GM18858 (cell line): ENCODE measurements around the gene FN3KRP.

Source experiments
- ATAC-seq: cut with Tn5 transposase; IDR thresholded peaks from one replicate; pipeline ENCODE4 v1.9.1; 2021; ENCODE audit not compliant: unreplicated experiment

Gene FN3KRP

DNA sequence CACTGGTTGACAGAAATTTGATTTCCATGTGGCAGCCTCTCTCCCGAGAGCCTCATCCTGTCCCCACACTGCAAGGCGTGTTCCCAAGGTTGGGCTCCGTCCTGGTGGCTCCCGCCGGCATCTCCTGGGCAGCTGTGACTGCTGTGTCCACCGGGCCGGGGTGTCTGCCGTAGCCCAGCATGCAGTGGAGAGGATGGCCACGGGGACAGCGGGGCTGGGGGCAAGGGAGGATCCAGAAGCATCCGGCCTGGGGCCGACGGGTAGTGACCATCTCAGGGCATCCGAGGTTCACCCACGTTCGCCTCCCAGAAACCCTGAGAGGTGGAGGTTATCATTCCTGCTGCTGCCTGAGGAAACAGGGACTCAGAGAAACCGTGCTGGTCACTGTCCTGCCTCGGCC lies 10.8 kb upstream of the FN3KRP start:
- ATAC-seq: no peak

- no peak for ATAC-seq
Observed at GRCh38 chr17:82709024-82709675, 7.4 kb upstream of the FN3KRP start.

- ATAC-seq: no peak
Observed at GRCh38 chr17:82709676-82710498, 6.6 kb upstream of the FN3KRP start.

DNA sequence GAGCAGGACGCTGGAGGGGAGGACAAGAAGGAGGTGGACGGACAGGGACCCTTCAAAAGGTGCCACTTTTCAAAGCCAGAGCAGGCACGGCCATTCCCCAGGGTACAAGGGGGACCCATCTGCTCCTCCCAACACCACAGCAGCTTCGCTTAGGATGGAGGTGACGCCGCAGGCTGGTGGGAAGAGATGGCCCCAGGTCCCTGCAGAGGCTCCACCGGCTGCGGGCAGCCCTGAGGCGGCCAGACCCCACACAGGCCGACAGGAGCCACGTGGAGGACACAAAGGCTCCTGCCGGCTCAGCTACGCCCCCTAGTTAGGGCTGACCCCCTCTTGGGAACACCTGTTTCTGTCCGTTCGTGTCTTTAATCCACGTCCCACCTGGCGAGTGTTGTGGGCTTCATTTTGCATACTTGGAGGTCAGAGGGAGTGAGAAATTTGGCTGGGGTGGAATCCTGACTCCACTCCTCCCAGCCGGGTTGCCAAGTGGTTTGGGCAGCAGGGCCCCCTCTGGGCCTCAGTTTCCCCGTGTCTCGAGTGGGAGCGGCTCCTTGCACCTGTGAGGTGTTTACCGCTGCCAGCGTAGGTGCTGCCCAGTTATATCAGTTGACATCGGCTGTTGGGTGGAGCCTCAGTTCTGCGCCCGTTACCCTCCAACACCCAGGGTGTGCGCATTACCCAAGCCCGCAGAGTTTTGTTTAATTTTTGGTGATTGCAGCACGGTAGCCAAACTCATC lies 5.8 kb upstream of the FN3KRP start:
- no peak for ATAC-seq

- ATAC-seq: no peak
Observed at GRCh38 chr17:82713071-82713723, 3.3 kb upstream of the FN3KRP start.

DNA sequence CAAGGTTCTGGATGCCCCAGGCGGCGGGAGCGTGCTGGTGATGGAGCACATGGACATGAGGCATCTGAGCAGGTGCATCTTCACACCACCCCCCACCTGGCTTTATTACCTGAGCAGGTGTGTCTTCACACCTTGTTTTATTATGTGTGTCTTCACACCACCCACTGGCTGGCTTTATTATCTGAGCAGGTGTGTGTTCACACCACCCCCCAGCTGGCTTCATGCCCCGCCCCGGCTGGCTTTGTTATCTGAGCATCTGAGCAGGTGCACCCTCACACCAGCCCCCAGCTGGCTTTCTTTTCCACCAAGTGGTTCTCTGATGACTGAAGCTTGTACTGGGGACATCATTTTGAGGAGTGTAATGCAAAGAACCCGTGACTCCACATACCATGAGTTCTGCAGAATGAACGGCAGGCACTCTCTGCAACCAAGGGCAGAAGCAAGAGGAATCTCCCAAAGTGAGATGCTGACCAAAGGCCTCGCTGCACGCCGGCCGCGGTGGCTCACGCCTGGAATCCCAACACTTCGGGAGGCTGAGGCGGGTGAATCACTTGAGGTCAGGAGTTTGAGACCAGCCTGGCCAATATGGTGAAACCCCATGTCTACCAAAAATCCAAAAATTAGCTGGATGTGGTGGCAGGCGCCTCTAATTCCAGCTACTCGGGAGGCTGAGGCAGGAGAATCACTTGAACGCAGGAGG lies 2.6 kb downstream of the FN3KRP start:
- ATAC-seq: no peak

- no peak for ATAC-seq
Observed at GRCh38 chr17:82720204-82720603, 3.7 kb downstream of the FN3KRP start.

DNA sequence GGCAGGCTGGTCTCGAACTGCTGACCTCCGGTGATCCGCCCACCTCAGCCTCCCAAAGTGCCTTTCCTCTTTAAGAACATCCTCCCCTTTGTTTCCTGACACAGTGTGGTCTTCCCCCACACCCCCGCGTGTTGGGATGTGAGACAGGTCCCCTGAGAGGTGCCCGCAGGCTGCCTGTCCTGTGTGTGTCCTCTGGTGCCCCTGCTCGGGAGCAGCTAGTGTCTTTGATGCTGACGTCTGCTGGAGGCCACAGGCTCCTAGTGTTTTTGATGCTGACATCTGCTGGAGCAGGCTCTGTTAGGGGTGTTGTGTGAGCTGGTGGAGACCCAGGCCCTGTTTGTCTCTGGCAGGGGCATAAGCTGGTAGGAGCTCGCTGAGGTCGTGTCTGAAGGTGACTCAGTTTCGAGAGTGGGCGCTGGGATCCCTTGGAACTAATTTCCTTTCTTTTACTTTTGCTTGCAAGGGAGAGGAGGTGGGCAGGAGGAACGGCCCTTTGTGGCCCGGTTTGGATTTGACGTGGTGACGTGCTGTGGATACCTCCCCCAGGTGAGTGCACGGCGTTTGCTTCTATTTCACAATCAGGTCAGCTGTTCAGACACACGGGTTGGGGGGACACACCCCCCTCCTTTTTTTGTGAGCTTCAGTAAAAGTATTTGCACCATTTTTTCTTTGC lies 6.0 kb downstream of the FN3KRP start:
- no peak for ATAC-seq

GRCh38 chr17:82723169-82723807 lies 6.8 kb downstream of the FN3KRP start:
- ATAC-seq: no peak

DNA sequence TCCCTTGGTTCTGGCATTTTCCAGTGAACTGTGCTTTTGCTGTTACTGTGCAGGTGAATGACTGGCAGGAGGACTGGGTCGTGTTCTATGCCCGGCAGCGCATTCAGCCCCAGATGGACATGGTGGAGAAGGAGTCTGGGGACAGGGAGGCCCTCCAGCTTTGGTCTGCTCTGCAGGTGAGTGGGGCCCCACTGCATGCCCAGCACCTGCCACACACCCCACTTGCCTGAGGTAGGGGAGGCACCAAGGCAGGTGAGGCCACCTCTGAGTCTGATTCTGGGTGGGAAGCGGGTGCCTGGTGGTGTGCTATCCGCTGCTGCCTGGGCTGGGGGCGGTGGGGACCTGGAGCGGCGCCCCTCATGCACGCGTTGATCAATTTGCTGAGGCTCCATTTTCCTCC lies 9.9 kb downstream of the FN3KRP start:
- no peak for ATAC-seq

GRCh38 chr17:82729479-82730260 lies 13.2 kb downstream of the FN3KRP start:
- ATAC-seq: no peak

DNA sequence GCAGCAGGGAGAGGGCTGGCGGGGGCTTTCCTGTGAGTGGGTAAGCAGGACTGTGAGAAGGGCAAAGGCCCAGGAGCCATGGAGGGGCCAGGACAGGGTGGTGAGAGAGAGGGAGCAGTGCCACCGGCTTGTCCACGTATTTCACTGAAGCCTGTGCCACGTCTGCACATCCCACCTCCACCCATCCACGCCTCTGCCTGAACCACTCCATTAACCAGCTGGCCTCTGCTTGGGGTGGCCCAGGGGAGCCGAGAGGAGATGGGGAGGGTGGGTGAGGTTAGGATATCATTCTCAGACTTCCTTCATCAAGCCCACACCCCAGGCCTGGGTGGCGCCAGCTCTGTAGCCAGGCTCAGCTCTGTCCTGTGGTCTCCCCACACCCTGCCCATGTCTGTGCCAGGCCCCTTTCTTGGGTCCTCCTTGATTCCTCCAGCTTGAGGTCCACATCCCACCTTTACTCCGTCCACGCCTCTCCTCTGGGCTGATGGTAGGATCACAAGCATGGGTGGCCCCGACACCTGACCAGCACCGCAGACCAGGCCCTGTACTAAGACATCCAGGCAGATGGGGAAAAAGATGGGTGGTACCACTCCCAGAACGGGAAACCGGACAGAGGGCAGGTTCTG lies 15.7 kb downstream of the FN3KRP start:
- ATAC-seq: no peak

GRCh38 chr17:82734987-82735866 lies 18.7 kb downstream of the FN3KRP start, which contains the start of gene FN3K:
FN3K (plus strand) TSS chr17:82735615; CDS start chr17:82735637, 22 bp downstream.
- ATAC-seq: no peak

GRCh38 chr17:82736511-82737185 lies 20.1 kb downstream of the FN3KRP start:
- no peak for ATAC-seq

GRCh38 chr17:82737967-82738877 lies 21.7 kb downstream of the FN3KRP start:
- ATAC-seq: no peak
